Panc1 (cell line): Measurements from ENCODE around the gene CCDC85C.

Source experiments
- CTCF ChIP-seq: fragments of 450-650 bp; IDR thresholded peaks from 2 replicates; pipeline ENCODE4 v1.5.1; 2017; ENCODE audit warnings: mild to moderate bottlenecking
- POLR2AphosphoS5 ChIP-seq: IDR thresholded peaks from 2 replicates; pipeline ENCODE4 v1.6.1; 2012; ENCODE audit warnings: mild to moderate bottlenecking, low read depth, low read length, moderate library complexity
- SIN3A ChIP-seq: IDR thresholded peaks from 2 replicates; pipeline ENCODE4 v1.6.1; 2012; ENCODE audit warnings: low read depth, mild to moderate bottlenecking, low read length, moderate library complexity, borderline replicate concordance; ENCODE audit not compliant: insufficient read depth

- no peak for TF ChIP-seq CTCF
- TF ChIP-seq SIN3A = no peak
- TF ChIP-seq POLR2AphosphoS5 = no peak
These were observed 9.8 kb downstream of the CCDC85C start for GRCh38 chr14:99593971-99594841.
